Transverse colon (tissue), 3 donors: ENCODE measurements around the gene TNNI3.

ENCODE experiments used
- EP300 ChIP-seq: sonication (generic); formaldehyde crosslinking; IDR thresholded peaks from one replicate; pipeline ENCODE4 v1.6.1; 2017; ENCODE audit warnings: antibody characterized with exemption, low read depth
- POLR2A ChIP-seq: fragments of 450-650 bp; IDR thresholded peaks from one replicate; pipeline ENCODE4 v1.6.1; 2016; ENCODE audit warnings: antibody characterized with exemption, mild to moderate bottlenecking, moderate library complexity
- TF ChIP-seq, protein P1 (sequence below), 5 experiments: fragments of 200-600 bp in 3 of 5; fragments of 450-650 bp in 2 of 5; sonication (generic) in 3 of 5; IDR thresholded peaks; 1 replicate in 2 of 5; 2 replicates in 3 of 5; pipeline ENCODE4 v1.5.1; 2016 to 2017; ENCODE audit warnings: antibody characterized with exemption in 5 of 5, inconsistent platforms in 3 of 5, mild to moderate bottlenecking in 2 of 5, moderate library complexity in 1 of 5

GRCh38 chr19:55156202-55157063 is 1.1 kb downstream of the TNNI3 start:
- TF ChIP-seq, protein P1, sequence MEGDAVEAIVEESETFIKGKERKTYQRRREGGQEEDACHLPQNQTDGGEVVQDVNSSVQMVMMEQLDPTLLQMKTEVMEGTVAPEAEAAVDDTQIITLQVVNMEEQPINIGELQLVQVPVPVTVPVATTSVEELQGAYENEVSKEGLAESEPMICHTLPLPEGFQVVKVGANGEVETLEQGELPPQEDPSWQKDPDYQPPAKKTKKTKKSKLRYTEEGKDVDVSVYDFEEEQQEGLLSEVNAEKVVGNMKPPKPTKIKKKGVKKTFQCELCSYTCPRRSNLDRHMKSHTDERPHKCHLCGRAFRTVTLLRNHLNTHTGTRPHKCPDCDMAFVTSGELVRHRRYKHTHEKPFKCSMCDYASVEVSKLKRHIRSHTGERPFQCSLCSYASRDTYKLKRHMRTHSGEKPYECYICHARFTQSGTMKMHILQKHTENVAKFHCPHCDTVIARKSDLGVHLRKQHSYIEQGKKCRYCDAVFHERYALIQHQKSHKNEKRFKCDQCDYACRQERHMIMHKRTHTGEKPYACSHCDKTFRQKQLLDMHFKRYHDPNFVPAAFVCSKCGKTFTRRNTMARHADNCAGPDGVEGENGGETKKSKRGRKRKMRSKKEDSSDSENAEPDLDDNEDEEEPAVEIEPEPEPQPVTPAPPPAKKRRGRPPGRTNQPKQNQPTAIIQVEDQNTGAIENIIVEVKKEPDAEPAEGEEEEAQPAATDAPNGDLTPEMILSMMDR (IDR thresholded peaks at IDR 0.05): no peak
- no peak for TF ChIP-seq EP300
- TF ChIP-seq POLR2A: no peak
